Measurements from ENCODE around the gene TTC27. TPM values are rescaled to one million over a fixed set of nuclear protein-coding genes. Genes with fewer than 3 reads are reported as not detected.

The TTC27 gene
- total and polyA plus RNA-seq, 2 of the 13 experiments (the other 11 are each of a cell fraction or from before 2014, with no cell fraction given), result 26.7 to 44.7 TPM

GRCh38 chr2:32691678-32692077 lies 63.8 kb downstream of the TTC27 start:
- no peak for ATAC-seq
- Histone ChIP-seq H3K9ac (ENCODE audit: insufficient read depth, low read depth, low read length) (no peak overlapping the region), H2AFZ (ENCODE audit: low read length) (no peak overlapping the region), H3K4me1 (ENCODE audit: insufficient read depth, low read length) (no peaks in the 10 kb centered on the region), H3K27me3 (ENCODE audit: control insufficient read depth in 1 of 2, insufficient read depth in 2 of 2, low read length in 2 of 2) (no peaks in the 10 kb centered on the region), H3K4me2 (ENCODE audit: low read depth, low read length) (no peak overlapping the region), H4K20me1 (ENCODE audit: insufficient read depth, low read length) (no peaks in the 10 kb centered on the region), H3K4me3 (replicated peaks in 1 of 3; ENCODE audit: insufficient read depth in 1 of 3, low read depth in 2 of 3, low read length in 3 of 3) (no peak overlapping the region), H3K79me2 (ENCODE audit: insufficient read depth, low read length) (no peaks in the 10 kb centered on the region), H3K36me3 (replicated peaks in 1 of 2; ENCODE audit: control insufficient read depth in 1 of 2, insufficient read depth in 2 of 2, low read length in 2 of 2) (no peaks in the 10 kb centered on the region), H3K27ac (ENCODE audit: extremely low read length, insufficient read depth, low read length) (no peak overlapping the region), H3K9me3 (ENCODE audit: low read length) (no peaks in the 10 kb centered on the region)
- BruUV-seq (replicated peaks), result no TSS peak
- FAIRE-seq, result no peak
- DNase-seq (ENCODE audit: low spot score), result no peak
- TF ChIP-seq FOXP1 (IDR thresholded peaks at IDR 0.05) (no peak), FOXP1 (CRISPR knock-in tag; IDR thresholded peaks at IDR 0.05) (no peak), ZNF234 (CRISPR knock-in tag; conservative IDR thresholded peaks at IDR 0.05) (no peak), ZNF792 (CRISPR knock-in tag; IDR thresholded peaks at IDR 0.05) (no peak), RARA (CRISPR knock-in tag; IDR thresholded peaks at IDR 0.05) (no peak), FOSL2 (CRISPR knock-in tag; IDR thresholded peaks at IDR 0.05) (no peak), U2AF2 (IDR thresholded peaks at IDR 0.05; ENCODE audit: low read depth, low read length) (no peak), ZSCAN20 (CRISPR knock-in tag; IDR thresholded peaks at IDR 0.05; ENCODE audit: borderline replicate concordance) (no peak), RXRA (CRISPR knock-in tag; IDR thresholded peaks at IDR 0.05) (no peak), KAT8 (CRISPR knock-in tag; IDR thresholded peaks at IDR 0.05) (no peak), NONO (IDR thresholded peaks at IDR 0.05) (no peak), NONO (CRISPR knock-in tag; conservative IDR thresholded peaks at IDR 0.05) (no peak)
- TF ChIP-seq, protein P1, sequence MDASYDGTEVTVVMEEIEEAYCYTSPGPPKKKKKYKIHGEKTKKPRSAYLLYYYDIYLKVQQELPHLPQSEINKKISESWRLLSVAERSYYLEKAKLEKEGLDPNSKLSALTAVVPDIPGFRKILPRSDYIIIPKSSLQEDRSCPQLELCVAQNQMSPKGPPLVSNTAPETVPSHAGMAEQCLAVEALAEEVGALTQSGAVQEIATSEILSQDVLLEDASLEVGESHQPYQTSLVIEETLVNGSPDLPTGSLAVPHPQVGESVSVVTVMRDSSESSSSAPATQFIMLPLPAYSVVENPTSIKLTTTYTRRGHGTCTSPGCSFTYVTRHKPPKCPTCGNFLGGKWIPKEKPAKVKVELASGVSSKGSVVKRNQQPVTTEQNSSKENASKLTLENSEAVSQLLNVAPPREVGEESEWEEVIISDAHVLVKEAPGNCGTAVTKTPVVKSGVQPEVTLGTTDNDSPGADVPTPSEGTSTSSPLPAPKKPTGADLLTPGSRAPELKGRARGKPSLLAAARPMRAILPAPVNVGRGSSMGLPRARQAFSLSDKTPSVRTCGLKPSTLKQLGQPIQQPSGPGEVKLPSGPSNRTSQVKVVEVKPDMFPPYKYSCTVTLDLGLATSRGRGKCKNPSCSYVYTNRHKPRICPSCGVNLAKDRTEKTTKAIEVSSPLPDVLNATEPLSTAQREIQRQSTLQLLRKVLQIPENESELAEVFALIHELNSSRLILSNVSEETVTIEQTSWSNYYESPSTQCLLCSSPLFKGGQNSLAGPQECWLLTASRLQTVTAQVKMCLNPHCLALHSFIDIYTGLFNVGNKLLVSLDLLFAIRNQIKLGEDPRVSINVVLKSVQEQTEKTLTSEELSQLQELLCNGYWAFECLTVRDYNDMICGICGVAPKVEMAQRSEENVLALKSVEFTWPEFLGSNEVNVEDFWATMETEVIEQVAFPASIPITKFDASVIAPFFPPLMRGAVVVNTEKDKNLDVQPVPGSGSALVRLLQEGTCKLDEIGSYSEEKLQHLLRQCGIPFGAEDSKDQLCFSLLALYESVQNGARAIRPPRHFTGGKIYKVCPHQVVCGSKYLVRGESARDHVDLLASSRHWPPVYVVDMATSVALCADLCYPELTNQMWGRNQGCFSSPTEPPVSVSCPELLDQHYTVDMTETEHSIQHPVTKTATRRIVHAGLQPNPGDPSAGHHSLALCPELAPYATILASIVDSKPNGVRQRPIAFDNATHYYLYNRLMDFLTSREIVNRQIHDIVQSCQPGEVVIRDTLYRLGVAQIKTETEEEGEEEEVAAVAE (CRISPR knock-in tag; IDR thresholded peaks at IDR 0.05; ENCODE audit: borderline replicate concordance), result no peak
- TF ChIP-seq, protein P2, sequence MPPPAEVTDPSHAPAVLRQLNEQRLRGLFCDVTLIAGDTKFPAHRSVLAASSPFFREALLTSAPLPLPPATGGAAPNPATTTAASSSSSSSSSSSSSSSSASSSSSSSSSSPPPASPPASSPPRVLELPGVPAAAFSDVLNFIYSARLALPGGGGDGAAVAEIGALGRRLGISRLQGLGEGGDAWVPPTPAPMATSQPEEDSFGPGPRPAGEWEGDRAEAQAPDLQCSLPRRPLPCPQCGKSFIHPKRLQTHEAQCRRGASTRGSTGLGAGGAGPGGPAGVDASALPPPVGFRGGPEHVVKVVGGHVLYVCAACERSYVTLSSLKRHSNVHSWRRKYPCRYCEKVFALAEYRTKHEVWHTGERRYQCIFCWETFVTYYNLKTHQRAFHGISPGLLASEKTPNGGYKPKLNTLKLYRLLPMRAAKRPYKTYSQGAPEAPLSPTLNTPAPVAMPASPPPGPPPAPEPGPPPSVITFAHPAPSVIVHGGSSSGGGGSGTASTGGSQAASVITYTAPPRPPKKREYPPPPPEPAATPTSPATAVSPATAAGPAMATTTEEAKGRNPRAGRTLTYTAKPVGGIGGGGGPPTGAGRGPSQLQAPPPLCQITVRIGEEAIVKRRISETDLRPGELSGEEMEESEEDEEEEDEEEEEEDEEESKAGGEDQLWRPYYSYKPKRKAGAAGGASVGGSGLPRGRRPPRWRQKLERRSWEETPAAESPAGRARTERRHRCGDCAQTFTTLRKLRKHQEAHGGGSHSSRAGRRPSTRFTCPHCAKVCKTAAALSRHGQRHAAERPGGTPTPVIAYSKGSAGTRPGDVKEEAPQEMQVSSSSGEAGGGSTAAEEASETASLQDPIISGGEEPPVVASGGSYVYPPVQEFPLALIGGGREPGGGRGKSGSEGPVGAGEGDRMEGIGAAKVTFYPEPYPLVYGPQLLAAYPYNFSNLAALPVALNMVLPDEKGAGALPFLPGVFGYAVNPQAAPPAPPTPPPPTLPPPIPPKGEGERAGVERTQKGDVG (CRISPR knock-in tag; IDR thresholded peaks at IDR 0.05; ENCODE audit: borderline replicate concordance), result no peak
- intact Hi-C loops (cut with micrococcal nuclease; ENCODE audit: unreplicated experiment) (no loop called here), in situ Hi-C loops (cut with HindIII; ENCODE audit: extremely low pct_ligation_motif_present, low pct_unique_long_range_greater_than_20kb) (no loop called here)
- ChIA-PET POLR2A (no interaction called here), CTCF (ENCODE audit: low intra/inter-chr PET ratio, low total read pairs) (no interaction called here)

Data from HepG2 (cell line).